Stimulated activated CD4-positive, alpha-beta T cell treated with anti-CD3 and anti-CD28 coated beads, TNF-alpha, amount 100 ng/mL, for 4 hours (primary cell): ENCODE measurements around the gene CNST.

ENCODE experiments used
- DNase-seq, 3 experiments: peaks; one replicate each; pipeline ENCODE4 v3.0.0-alpha.2; 2020; ENCODE audit warnings: low read depth in 3 of 3

The CNST gene

GRCh38 chr1:246566128-246566812 is at the start of gene CNST, which contains the start of gene TFB2M:
Gene CNST (plus strand): TSS chr1:246566456. CDS start chr1:246591563, 25,107 bp downstream.
Gene TFB2M (minus strand): TSS chr1:246566261. CDS start chr1:246566138, 123 bp downstream.
- DNase-seq, result peak; percentile 79 to 82 (median 80)

GRCh38 chr1:246517391-246517790 is 48.9 kb upstream of the CNST start:
- DNase-seq, result no peak

GRCh38 chr1:246518456-246519205 is 47.6 kb upstream of the CNST start:
- no peak for DNase-seq

- no peak for DNase-seq
These were observed 46.7 kb upstream of the CNST start for GRCh38 chr1:246519514-246519913.

GRCh38 chr1:246526380-246526779 is 39.9 kb upstream of the CNST start:
- DNase-seq, result no peak

- no peak for DNase-seq
These were observed 39.3 kb upstream of the CNST start for GRCh38 chr1:246526915-246527314.

GRCh38 chr1:246527402-246528088 is 38.7 kb upstream of the CNST start:
- DNase-seq, result no peak

GRCh38 chr1:246528933-246529731 is 37.1 kb upstream of the CNST start:
- DNase-seq, result no peak

- no peak for DNase-seq
These were observed 35.8 kb upstream of the CNST start for GRCh38 chr1:246530482-246530881.

GRCh38 chr1:246532519-246532918 is 33.7 kb upstream of the CNST start:
- no peak for DNase-seq

GRCh38 chr1:246533371-246533905 is 32.8 kb upstream of the CNST start:
- no peak for DNase-seq

GRCh38 chr1:246534114-246534513 is 32.1 kb upstream of the CNST start:
- no peak for DNase-seq

GRCh38 chr1:246537441-246537840 is 28.8 kb upstream of the CNST start:
- no peak for DNase-seq

- DNase-seq, result no peak
These were observed 28.4 kb upstream of the CNST start for GRCh38 chr1:246537887-246538286.

- DNase-seq, result no peak
These were observed 25.3 kb upstream of the CNST start for GRCh38 chr1:246540738-246541491.

GRCh38 chr1:246544001-246544400 is 22.3 kb upstream of the CNST start:
- DNase-seq, result no peak

- DNase-seq, result no peak
These were observed 16.6 kb upstream of the CNST start for GRCh38 chr1:246549665-246550064.

GRCh38 chr1:246550402-246550801 is 15.9 kb upstream of the CNST start:
- DNase-seq, result no peak

GRCh38 chr1:246552110-246552509 is 14.1 kb upstream of the CNST start:
- DNase-seq, result no peak

GRCh38 chr1:246554201-246554600 is 12.1 kb upstream of the CNST start:
- no peak for DNase-seq

- DNase-seq, result no peak
These were observed 8.2 kb upstream of the CNST start for GRCh38 chr1:246558041-246558440.
